ENCODE data around the gene KLF3.

DNA sequence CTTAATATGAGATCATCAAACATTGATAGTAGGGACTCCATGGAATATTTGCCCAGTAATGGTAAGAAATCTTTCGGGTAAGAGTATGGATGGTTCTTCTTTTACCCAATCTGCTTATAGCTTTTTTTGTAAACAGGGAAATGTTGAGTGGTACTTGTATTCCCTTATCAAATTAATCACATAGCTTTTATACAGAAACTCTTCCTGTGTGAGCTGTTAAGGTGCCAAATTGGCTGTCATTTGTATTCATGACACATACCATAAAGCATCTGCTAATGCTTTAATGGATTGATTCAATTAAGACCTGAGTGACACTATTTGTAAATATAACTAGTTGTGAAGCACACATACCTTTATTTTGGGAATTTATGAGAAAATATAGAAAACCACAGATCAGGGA is 34.2 kb downstream of the KLF3 start:
- TF ChIP-seq ZNF664 (tag by site-specific recombination; IDR thresholded peaks at IDR 0.05) (no peak), ZNF266 (tag by site-specific recombination; IDR thresholded peaks at IDR 0.05; ENCODE audit: low read depth) (no peak)
